K562 (cell line): Measurements from ENCODE around the gene KIAA0513. TPM values are rescaled to one million over a fixed set of nuclear protein-coding genes. Genes with fewer than 3 reads are reported as not detected.

Experiments used
- ATF3 ChIP-seq, 2 experiments: fragments of 450-650 bp in 1 of 2; sonication (generic) in 1 of 2; formaldehyde crosslinking in 1 of 2; IDR thresholded peaks in 1 of 2; conservative IDR thresholded peaks in 1 of 2; 2 replicates each; pipeline versions ENCODE4 v1.6.1 to v1.8.1; 2016 to 2023; ENCODE audit warnings: mild to moderate bottlenecking in 2 of 2, moderate library complexity in 2 of 2, inconsistent platforms in 1 of 2, missing genetic modification reagents in 1 of 2
- CEBPB ChIP-seq: fragments of 450-650 bp; IDR thresholded peaks from 2 replicates; pipeline ENCODE4 v1.6.1; 2016; ENCODE audit warnings: missing genetic modification characterization, missing compliant biosample characterization
- CXXC5 ChIP-seq: fragments of 250-450 bp; sonication (Bioruptor Pico); IDR thresholded peaks from 2 replicates; pipeline ENCODE4 v1.8.0; 2022; ENCODE audit warnings: inconsistent platforms, mild to moderate bottlenecking, moderate library complexity
- ETV6 ChIP-seq, 3 experiments: fragments of 150-350 bp in 1 of 3; sonication (generic) in 1 of 3; formaldehyde crosslinking in 1 of 3; IDR thresholded peaks; 2 replicates each; pipeline versions ENCODE4 v1.6.1 to v1.8.0; 2014 to 2022; ENCODE audit warnings: borderline replicate concordance in 2 of 3, low read depth in 2 of 3, antibody characterized with exemption in 1 of 3, low read length in 1 of 3, mild to moderate bottlenecking in 1 of 3, missing genetic modification reagents in 1 of 3
- IFI16 ChIP-seq: fragments of 250-450 bp; sonication (Bioruptor Pico); IDR thresholded peaks from 2 replicates; pipeline ENCODE4 v2.1.2; 2022; ENCODE audit warnings: mild to moderate bottlenecking, inconsistent platforms
- JUNB ChIP-seq: fragments of 450-650 bp; formaldehyde crosslinking; conservative IDR thresholded peaks from 2 replicates; pipeline ENCODE4 v1.4.0; 2020; ENCODE audit warnings: mild to moderate bottlenecking
- KLF1 ChIP-seq: fragments of 450-650 bp; IDR thresholded peaks from 2 replicates; pipeline ENCODE4 v1.6.1; 2016; ENCODE audit warnings: missing genetic modification characterization, missing compliant biosample characterization
- LARP7 ChIP-seq: fragments of 450-650 bp; IDR thresholded peaks from 2 replicates; pipeline ENCODE4 v1.6.1; 2016
- MTA3 ChIP-seq: fragments of 450-650 bp; formaldehyde crosslinking; IDR thresholded peaks from 2 replicates; pipeline ENCODE4 v1.6.1; 2017; ENCODE audit warnings: mild to moderate bottlenecking, borderline replicate concordance
- PHF8 ChIP-seq: fragments of 200-600 bp; sonication (generic); IDR thresholded peaks from 2 replicates; pipeline ENCODE4 v1.6.1; 2012; ENCODE audit warnings: mixed run types, mild to moderate bottlenecking, inconsistent platforms, low read length, moderate library complexity, borderline replicate concordance
- SAFB2 ChIP-seq: fragments of 200-400 bp; formaldehyde crosslinking; IDR thresholded peaks from 2 replicates; pipeline ENCODE4 v1.6.1; 2018; ENCODE audit warnings: borderline replicate concordance, low read length, low read depth, moderate library complexity; ENCODE audit not compliant: severe bottlenecking
- TAF1 ChIP-seq: IDR thresholded peaks from 2 replicates; pipeline ENCODE4 v1.6.1; 2011; ENCODE audit warnings: mild to moderate bottlenecking, low read length, moderate library complexity; ENCODE audit not compliant: insufficient read depth, control insufficient read depth, severe bottlenecking; ENCODE audit errors: extremely low read depth
- TCF15 ChIP-seq: fragments of 250-450 bp; sonication (Bioruptor Pico); IDR thresholded peaks from 2 replicates; pipeline ENCODE4 v1.8.0; 2022; ENCODE audit warnings: moderate library complexity, mild to moderate bottlenecking, inconsistent platforms
- TEAD2 ChIP-seq: fragments of 450-650 bp; IDR thresholded peaks from 2 replicates; pipeline ENCODE4 v1.6.1; 2016; ENCODE audit warnings: missing genetic modification characterization, control low read depth, missing compliant biosample characterization
- U2AF1 ChIP-seq: fragments of 200-400 bp; formaldehyde crosslinking; optimal IDR thresholded peaks from 2 replicates; pipeline ENCODE3; 2017; ENCODE audit warnings: mild to moderate bottlenecking, low read depth, low read length, moderate library complexity
- ZBTB9 ChIP-seq: fragments of 450-650 bp; formaldehyde crosslinking; IDR thresholded peaks from 2 replicates; pipeline ENCODE4 v1.4.0; 2020; ENCODE audit warnings: mild to moderate bottlenecking, moderate library complexity
- ZFP1 ChIP-seq: fragments of 450-650 bp; formaldehyde crosslinking; IDR thresholded peaks from 2 replicates; pipeline ENCODE4 v1.4.0; 2020; ENCODE audit warnings: mild to moderate bottlenecking, mixed read lengths
- ZNF609 ChIP-seq: sonication (generic); formaldehyde crosslinking; IDR thresholded peaks from 2 replicates; pipeline ENCODE4 v1.8.1; 2023; ENCODE audit warnings: missing genetic modification reagents, mild to moderate bottlenecking, borderline replicate concordance
- polyA plus RNA-seq, 8 experiments: library from polyadenylated mRNA; depleted of rRNA in 4 of 8; stranded (reverse) in 5 of 8; unstranded in 3 of 8; fragments of >200 nt; fragmentation: Nextera tagmentation in 2 of 8; fragmentation: Illumina TruSeq in 1 of 8; extraction: Ambion mirVana in 2 of 8; extraction: Trizol in 1 of 8; gene quantifications; 2 replicates each; pipeline versions ENCODE4 v1.2.1 to v1.2.3, GENCODE V29; 2011 to 2014; ENCODE audit warnings: inconsistent platforms in 1 of 8, missing spikeins in 1 of 8
- total RNA-seq, 7 experiments: library from RNA; depleted of rRNA in 6 of 7; stranded (reverse); fragments of >200 nt in 6 of 7; fragmentation: Illumina TruSeq in 2 of 7; extraction: Trizol in 2 of 7; gene quantifications; 2 replicates each; pipeline versions ENCODE4 v1.2.1 to v1.2.3, GENCODE V29; 2011 to 2021; ENCODE audit warnings: low replicate concordance in 1 of 7

Gene KIAA0513
- total and polyA plus RNA-seq, 9 of the 15 experiments (the other 6 are each of a cell fraction or from before 2014, with no cell fraction given): 0.18 to 13.7 (median 10.2) TPM

- TF ChIP-seq ETV6 (IDR thresholded peaks at IDR 0.05; ENCODE audit: borderline replicate concordance in 1 of 2, low read depth in 2 of 2, low read length in 1 of 2) (no peak), ETV6 (CRISPR knock-in tag; IDR thresholded peaks at IDR 0.05; ENCODE audit: borderline replicate concordance) (0 out of 2 replicates have a peak, but pooled peaks have one; percentile 37), CXXC5 (CRISPR knock-in tag) (no peak), U2AF1 (no peak), ZNF609 (CRISPR knock-in tag) (no peak), ZBTB9 (CRISPR knock-in tag) (no peak), CEBPB (tag) (no peak), LARP7 (peak; percentile 42; the same call in 1 of the 2 replicates), KLF1 (peak; percentile 22; the same call in 1 of the 2 replicates), ATF3 (IDR thresholded peaks at IDR 0.05) (no peak), ATF3 (CRISPR knock-in tag; conservative IDR thresholded peaks at IDR 0.05) (no peak), TEAD2 (tag) (no peak), PHF8 (no peak), MTA3 (0 out of 2 replicates have a peak, but pooled peaks have one; percentile 50), JUNB (CRISPR knock-in tag) (no peak), TAF1 (no peak), SAFB2 (no peak), TCF15 (CRISPR knock-in tag) (no peak), IFI16 (CRISPR knock-in tag) (no peak), ZFP1 (CRISPR knock-in tag) (no peak)
Measured at GRCh38 chr16:85011846-85012284, 15.7 kb upstream of the KIAA0513 start (continued).
